Liver (tissue), 3 donors: ENCODE results near the gene RBM15B.

Experiments used
- CTCF ChIP-seq: fragments of 150-350 bp; IDR thresholded peaks from 2 replicates; pipeline ENCODE4 v1.5.1; 2017; ENCODE audit warnings: improper control_type of control experiment, low read depth, low read length; ENCODE audit not compliant: missing input control
- EGR1 ChIP-seq, 2 donors: IDR thresholded peaks; 2 replicates each; pipeline ENCODE4 v1.6.1; 2016 to 2018; ENCODE audit warnings: antibody characterized with exemption in 2 of 2, low read depth in 2 of 2
- GABPA ChIP-seq, 2 donors: IDR thresholded peaks in 1 of 2; conservative IDR thresholded peaks in 1 of 2; 2 replicates each; pipeline ENCODE4 v1.6.1; 2016; ENCODE audit warnings: antibody characterized with exemption in 2 of 2, mild to moderate bottlenecking in 1 of 2, moderate library complexity in 1 of 2
- HNF4G ChIP-seq: IDR thresholded peaks from 2 replicates; pipeline ENCODE4 v1.6.1; 2016; ENCODE audit warnings: antibody characterized with exemption
- RAD21 ChIP-seq, 2 donors: IDR thresholded peaks; 2 replicates each; pipeline ENCODE4 v1.6.1; 2016; ENCODE audit warnings: antibody characterized with exemption in 2 of 2, mild to moderate bottlenecking in 2 of 2
- REST ChIP-seq: IDR thresholded peaks from 2 replicates; pipeline ENCODE4 v1.6.1; 2016; ENCODE audit warnings: antibody characterized with exemption, mild to moderate bottlenecking
- RXRA ChIP-seq, 2 donors: IDR thresholded peaks; 2 replicates each; pipeline ENCODE4 v1.6.1; 2017 to 2018; ENCODE audit warnings: antibody characterized with exemption in 2 of 2, mild to moderate bottlenecking in 1 of 2
- SP1 ChIP-seq: IDR thresholded peaks from 2 replicates; pipeline ENCODE4 v1.6.1; 2018; ENCODE audit warnings: antibody characterized with exemption, mild to moderate bottlenecking
- TAF1 ChIP-seq: conservative IDR thresholded peaks from 2 replicates; pipeline ENCODE4 v1.6.1; 2016; ENCODE audit warnings: antibody characterized with exemption, mild to moderate bottlenecking
- YY1 ChIP-seq: IDR thresholded peaks from 2 replicates; pipeline ENCODE4 v1.6.1; 2016; ENCODE audit warnings: antibody characterized with exemption, mild to moderate bottlenecking
- donor health status: healthy.
- donor health status: healthy.

GRCh38 chr3:51382076-51382745 is 8.9 kb upstream of the RBM15B start:
- no peak for TF ChIP-seq RAD21 (IDR thresholded peaks at IDR 0.05)
- no peak for TF ChIP-seq CTCF
- no peak for TF ChIP-seq TAF1
- no peak for TF ChIP-seq HNF4G
- TF ChIP-seq SP1: no peak
- TF ChIP-seq RXRA (IDR thresholded peaks at IDR 0.05): no peak
- TF ChIP-seq YY1: no peak
- no peak for TF ChIP-seq REST
- TF ChIP-seq EGR1 (IDR thresholded peaks at IDR 0.05; ENCODE audit: low read depth in 2 of 2): no peak
- TF ChIP-seq GABPA (IDR thresholded peaks at IDR 0.05 in 1 of 2, conservative IDR thresholded peaks at IDR 0.05 in 1 of 2): no peak
